Testis (tissue), 3 donors: ENCODE measurements around the gene BCL6. TPM values are rescaled to one million over a fixed set of nuclear protein-coding genes. Genes with fewer than 3 reads are reported as not detected.

Source experiments
- DNase-seq: peaks from one replicate; pipeline ENCODE4 v3.0.0-alpha.2; 2019
- H3K27ac ChIP-seq, 2 donors: fragments of 200-600 bp; sonication (generic); one replicate each; pipeline ENCODE4 v1.5.1; 2019
- H3K27me3 ChIP-seq: fragments of 200-600 bp; sonication (generic); one replicate; pipeline ENCODE4 v1.5.1; 2019
- H3K36me3 ChIP-seq: fragments of 200-600 bp; sonication (generic); one replicate; pipeline ENCODE4 v1.5.1; 2017; ENCODE audit warnings: low read depth; ENCODE audit errors: missing control alignments
- H3K4me1 ChIP-seq: fragments of 200-600 bp; sonication (generic); one replicate; pipeline ENCODE4 v1.5.1; 2019
- H3K4me3 ChIP-seq, 2 donors: fragments of 200-600 bp; sonication (generic); one replicate each; pipeline ENCODE4 v1.5.1; 2017 to 2019
- H3K9me3 ChIP-seq: fragments of 200-600 bp; sonication (generic); one replicate; pipeline ENCODE4 v1.5.1; 2017
- CTCF ChIP-seq, 3 experiments: fragments of 450-650 bp in 2 of 3; fragments of 200-600 bp in 1 of 3; sonication (generic) in 1 of 3; IDR thresholded peaks; one replicate each; pipeline ENCODE4 v1.5.1; 2016 to 2019; ENCODE audit warnings: antibody characterized with exemption in 3 of 3, mild to moderate bottlenecking in 2 of 3, moderate library complexity in 1 of 3
- POLR2A ChIP-seq: fragments of 450-650 bp; IDR thresholded peaks from one replicate; pipeline ENCODE4 v1.6.1; 2017; ENCODE audit warnings: antibody characterized with exemption, mild to moderate bottlenecking, moderate library complexity
- WGBS, 2 donors: methylation state at CpG; one replicate each; pipeline ENCODE4 v1.1.5; 2018; 5-methylcytosine and 5-hydroxymethylcytosine counted together
- intact Hi-C: fragments of 100-400 bp; cut with DNase I; formaldehyde crosslinking; loops from one replicate; pipeline ENCODE4 v1.15.1; 2023; ENCODE audit warnings: low total_unique reads
- polyA plus RNA-seq: library from polyadenylated mRNA; stranded (reverse); fragments of 350-450 nt; fragmentation: Illumina TruSeq; extraction: RNeasy Lipid Tissue Mini Kit (QIAGEN cat#74804); gene quantifications from one replicate; pipeline ENCODE4 v1.2.3, GENCODE V29; 2014; ENCODE audit warnings: low read depth, low replicate concordance; ENCODE audit not compliant: insufficient read depth
- total RNA-seq, 2 donors: library from RNA; depleted of rRNA; stranded (reverse); fragments of >200 nt; gene quantifications; one replicate each; pipeline ENCODE4 v1.2.3, GENCODE V29; 2016

Gene BCL6
- total and polyA plus RNA-seq, 3 donors from 2014 or later: 34.5 to 86.6 (median 74.0) TPM

DNA sequence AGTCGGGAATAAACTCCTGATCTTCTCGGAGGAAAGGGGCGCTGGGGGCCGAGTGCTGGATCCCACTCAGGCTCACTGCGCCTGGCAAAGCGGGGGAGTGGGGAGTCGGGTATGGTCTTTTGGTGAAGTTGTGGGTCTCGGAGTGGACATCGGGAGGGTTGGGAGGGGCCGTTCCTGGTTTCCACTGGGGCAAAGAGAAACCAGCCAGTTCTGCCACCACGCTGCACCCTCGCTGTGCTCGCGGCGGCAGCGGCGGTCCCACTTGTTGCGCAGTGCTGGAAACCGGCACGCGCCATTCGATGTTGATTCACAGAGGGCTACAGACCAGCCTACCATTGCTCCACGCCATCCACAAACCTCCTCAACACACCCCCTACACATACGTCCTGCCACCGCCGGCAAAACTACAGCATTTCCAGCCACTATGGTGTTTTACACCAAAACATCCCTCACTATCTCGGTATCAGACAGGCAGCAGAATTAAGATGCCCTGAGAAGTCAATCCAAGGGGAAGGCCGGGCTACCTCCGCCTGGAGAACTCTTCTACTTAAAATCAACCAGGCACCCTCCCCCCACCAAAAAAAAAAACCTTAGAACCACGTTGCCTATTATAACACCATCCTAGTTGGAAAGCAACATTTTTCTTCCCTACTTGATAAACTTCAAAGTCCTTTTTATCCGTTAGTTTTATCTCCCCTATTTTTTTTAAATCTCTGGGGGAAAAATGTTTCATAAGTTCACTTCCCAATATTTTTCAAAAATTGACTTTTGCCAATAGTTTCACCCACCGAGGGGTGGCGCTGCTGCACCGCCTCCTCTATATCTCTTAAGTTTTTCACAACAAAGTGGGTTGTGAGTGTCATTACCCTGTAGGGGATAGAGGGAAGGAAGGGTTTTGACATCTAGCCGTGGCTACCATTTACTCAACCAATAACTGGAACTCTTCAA is 3.6 kb downstream of the BCL6 start:
- H3K4me3 ChIP-seq: peak overlapping the region; percentile 78 to 87
- no peaks in the 10 kb centered on the region for H3K36me3 ChIP-seq
- intact Hi-C loops: loop anchor here (2.0 to 10.0 kb wide), 4 partner anchors 333 to 1403 kb away; no protein-coding TSS in a partner anchor
- peak overlapping the region; percentile 97 for H3K27ac ChIP-seq
- H3K27me3 ChIP-seq: no peaks in the 10 kb centered on the region
- 1 to 4% methylated on average over 11 to 35 of the region's 35 CpGs for WGBS, 2 donors
- H3K4me1 ChIP-seq: peaks cover 21% of the 10 kb centered on the region
- DNase-seq: peak; percentile 80
- TF ChIP-seq CTCF (IDR thresholded peaks at IDR 0.05): peak; percentile 91 to 96 (median 93)
- no peak for TF ChIP-seq POLR2A
- H3K9me3 ChIP-seq: no peaks in the 10 kb centered on the region

- WGBS, 2 donors: 2% methylated on average over 38 to 39 of the region's 39 CpGs
Measured at GRCh38 chr3:187740421-187741399, 4.6 kb downstream of the BCL6 start.

DNA sequence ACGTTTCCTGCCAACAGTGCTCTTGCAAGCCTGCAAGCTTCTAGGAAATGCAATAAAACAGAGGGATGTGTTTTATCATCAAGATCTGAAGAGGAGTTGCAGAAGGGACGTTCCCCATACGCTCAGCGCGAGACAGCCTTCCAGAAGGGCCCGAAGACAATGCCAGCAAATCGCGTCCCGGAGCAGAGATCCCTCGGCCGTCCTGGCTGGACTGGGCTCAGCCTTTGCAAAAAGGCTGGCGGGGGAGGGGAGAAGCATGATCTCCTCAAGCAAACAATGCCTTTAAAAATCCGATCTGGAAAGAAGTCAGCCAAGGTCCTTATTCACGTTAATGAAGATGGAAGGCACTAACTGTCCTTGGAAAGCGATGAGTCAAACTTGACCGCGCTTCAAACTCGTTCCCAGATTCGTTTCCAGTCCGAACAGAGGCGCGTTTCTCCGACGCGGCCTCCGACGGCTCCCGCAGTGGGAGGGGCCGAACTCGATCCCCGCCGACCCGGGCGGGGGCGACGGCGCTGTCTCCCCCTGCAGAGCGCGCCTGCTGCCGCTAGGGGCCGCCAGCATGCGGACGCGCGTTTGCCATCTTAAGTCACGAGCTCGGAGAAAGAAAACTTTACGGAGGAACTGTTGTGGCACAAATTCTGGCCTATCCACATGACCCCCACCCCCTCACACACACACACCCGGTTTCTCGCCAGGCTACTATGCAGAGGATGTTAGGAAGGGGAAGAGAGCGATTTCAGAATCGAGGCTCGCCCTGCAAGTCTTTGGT is 5.5 kb downstream of the BCL6 start:
- peaks cover 31% of the 10 kb centered on the region for H3K4me1 ChIP-seq
- intact Hi-C loops: loop anchor here (2.0 to 10.0 kb wide), 5 partner anchors 313 to 1405 kb away; no protein-coding TSS in a partner anchor
- DNase-seq: peak; percentile 87
- WGBS, 2 donors: 0% methylated on average over 43 to 44 of the region's 53 CpGs
- TF ChIP-seq POLR2A (no peak), CTCF (IDR thresholded peaks at IDR 0.05) (peak; percentile 96 to 98 (median 97))
- H3K9me3 ChIP-seq: no peaks in the 10 kb centered on the region
- peak overlapping the region; percentile 78 to 87 for H3K4me3 ChIP-seq
- no peaks in the 10 kb centered on the region for H3K27me3 ChIP-seq
- peak overlapping the region; percentile 97 for H3K27ac ChIP-seq
- no peaks in the 10 kb centered on the region for H3K36me3 ChIP-seq

More at GRCh38 chr3:187740421-187741399, 4.6 kb downstream of the BCL6 start:
- TF ChIP-seq POLR2A (no peak), CTCF (IDR thresholded peaks at IDR 0.05) (peak; percentile 92 to 98 (median 94))
- intact Hi-C loops: loop anchor here (2.0 to 10.0 kb wide), 4 partner anchors 334 to 1404 kb away; no protein-coding TSS in a partner anchor
- no peaks in the 10 kb centered on the region for H3K27me3 ChIP-seq
- no peaks in the 10 kb centered on the region for H3K9me3 ChIP-seq
- peaks cover 30% of the 10 kb centered on the region for H3K4me1 ChIP-seq
- DNase-seq: peak; percentile 85
- peak overlapping the region; percentile 78 to 87 for H3K4me3 ChIP-seq
- H3K27ac ChIP-seq: peak overlapping the region; percentile 97
- H3K36me3 ChIP-seq: no peaks in the 10 kb centered on the region

GRCh38 chr3:187739094-187739560 is 6.1 kb downstream of the BCL6 start:
- Histone ChIP-seq H3K4me3 (peak overlapping the region; percentile 78 to 87), H3K9me3 (no peaks in the 10 kb centered on the region), H3K27me3 (no peaks in the 10 kb centered on the region), H3K27ac (peak overlapping the region; percentile 97), H3K36me3 (no peaks in the 10 kb centered on the region), H3K4me1 (peaks cover 31% of the 10 kb centered on the region)
- DNase-seq: peak; percentile 44
- intact Hi-C loops: loop anchor here (5.0 kb wide), 1 partner anchor 313 kb away; no protein-coding TSS in a partner anchor
- TF ChIP-seq POLR2A (no peak), CTCF (IDR thresholded peaks at IDR 0.05) (no peak)
- 1% methylated on average over 22 of the region's 22 CpGs for WGBS, 2 donors
